H1 (cell line): ENCODE results near the gene HCK. TPM values are rescaled to one million over a fixed set of nuclear protein-coding genes. Genes with fewer than 3 reads are reported as not detected.

Experiments
- CTCF ChIA-PET: fragments of 300-600 bp; sonication (Branson Sonifier 250); formaldehyde crosslinking; loops from one replicate; lab custom pipeline; 2021; ENCODE audit not compliant: partially characterized antibody; lab: Charles Lee
- POLR2A ChIA-PET: fragments of 300-600 bp; sonication (Branson Sonifier 250); formaldehyde crosslinking; loops from one replicate; lab custom pipeline; 2021; ENCODE audit warnings: inconsistent platforms; ENCODE audit not compliant: partially characterized antibody; lab: Charles Lee
- DNase-seq, 2 experiments: peaks; one replicate each; pipeline versions ENCODE4 v3.0.0 to v3.0.0-alpha.2; 2010 to 2022; ENCODE audit warnings: low spot score in 2 of 2, low read depth in 1 of 2, mixed read lengths in 1 of 2
- FAIRE-seq: peaks from 2 replicates; lab custom pipeline; 2011; peaks lifted over from hg19 to GRCh38; lab: Jason Lieb, UNC
- H2AFZ ChIP-seq: 2 replicates; pipeline ENCODE4 v1.8.1; 2012; ENCODE audit warnings: low read length, inconsistent platforms
- H2AK5ac ChIP-seq: 2 replicates; pipeline ENCODE4 v1.6.1; 2013; ENCODE audit warnings: low read depth, low read length
- H2BK120ac ChIP-seq: replicated peaks from 2 replicates; pipeline ENCODE3; 2013; ENCODE audit warnings: low read depth, low read length, inconsistent platforms
- H2BK12ac ChIP-seq: 2 replicates; pipeline ENCODE4 v1.6.1; 2013; ENCODE audit warnings: low read depth, low read length
- H2BK15ac ChIP-seq: 2 replicates; pipeline ENCODE4 v1.6.1; 2013; ENCODE audit warnings: low read length
- H2BK20ac ChIP-seq: 2 replicates; pipeline ENCODE4 v1.6.1; 2013; ENCODE audit warnings: low read length
- H2BK5ac ChIP-seq: 2 replicates; pipeline ENCODE4 v1.6.1; 2013; ENCODE audit warnings: low read depth, low read length
- H3K14ac ChIP-seq: 2 replicates; pipeline ENCODE4 v1.6.1; 2013; ENCODE audit warnings: inconsistent platforms; ENCODE audit not compliant: insufficient read length
- H3K18ac ChIP-seq: 2 replicates; pipeline ENCODE4 v1.6.1; 2013; ENCODE audit warnings: low read length; ENCODE audit errors: extremely low read depth
- H3K23ac ChIP-seq: 2 replicates; pipeline ENCODE4 v1.6.1; 2013; ENCODE audit warnings: inconsistent platforms; ENCODE audit not compliant: insufficient read length
- H3K23me2 ChIP-seq: 2 replicates; pipeline ENCODE4 v1.6.1; 2013; ENCODE audit warnings: low read depth, low read length
- H3K27ac ChIP-seq: 2 replicates; pipeline ENCODE4 v1.6.1; 2011; ENCODE audit warnings: low read depth, low read length, inconsistent platforms
- H3K27me3 ChIP-seq, 4 experiments: replicated peaks in 1 of 4; 1 replicate in 1 of 4; 2 replicates in 3 of 4; pipeline versions ENCODE4 v1.6.1 to v1.8.1; 2011 to 2013; ENCODE audit warnings: low read length in 3 of 4, mild to moderate bottlenecking in 3 of 4, inconsistent platforms in 2 of 4, mixed read lengths in 2 of 4, moderate library complexity in 1 of 4; ENCODE audit not compliant: control insufficient read depth in 3 of 4, insufficient read depth in 3 of 4; ENCODE audit errors: extremely low read depth in 1 of 4
- H3K36me3 ChIP-seq, 4 experiments: 2 replicates each; pipeline versions ENCODE4 v1.6.1 to v1.8.1; 2011 to 2013; ENCODE audit warnings: mild to moderate bottlenecking in 4 of 4, low read length in 3 of 4, moderate library complexity in 2 of 4, control low read depth in 1 of 4, inconsistent platforms in 1 of 4; ENCODE audit not compliant: insufficient read depth in 4 of 4, control insufficient read depth in 2 of 4
- H3K4ac ChIP-seq: replicated peaks from 2 replicates; pipeline ENCODE3; 2013; ENCODE audit warnings: low read length, low read depth, mixed read lengths, inconsistent platforms; ENCODE audit not compliant: insufficient read length
- H3K4me1 ChIP-seq, 4 experiments: replicated peaks in 1 of 4; 1 replicate in 1 of 4; 2 replicates in 3 of 4; pipeline versions ENCODE4 v1.6.1 to v1.8.1; 2011 to 2013; ENCODE audit warnings: low read length in 3 of 4, inconsistent platforms in 2 of 4, mixed read lengths in 1 of 4; ENCODE audit not compliant: insufficient read depth in 4 of 4, control insufficient read depth in 3 of 4
- H3K4me2 ChIP-seq, 2 experiments: 2 replicates each; pipeline versions ENCODE4 v1.6.1 to v1.8.1; 2011 to 2013; ENCODE audit warnings: low read depth in 2 of 2, low read length in 2 of 2, control low read depth in 1 of 2, inconsistent platforms in 1 of 2, mild to moderate bottlenecking in 1 of 2; ENCODE audit not compliant: insufficient read depth in 1 of 2
- H3K4me3 ChIP-seq, 4 experiments: fragments of 200-600, 300-600 bp in 1 of 4; sonication (generic), shearing (Covaris generic), sonication (Bioruptor Twin) in 1 of 4; 2 replicates each; pipeline versions ENCODE4 v1.5.1 to v1.8.1; 2011 to 2016; ENCODE audit warnings: low read length in 4 of 4, low read depth in 3 of 4, control low read depth in 2 of 4, inconsistent platforms in 2 of 4, mild to moderate bottlenecking in 2 of 4, mixed read lengths in 1 of 4, moderate library complexity in 1 of 4; ENCODE audit not compliant: insufficient read depth in 2 of 4; ENCODE audit errors: extremely low read depth in 1 of 4
- H3K56ac ChIP-seq: replicated peaks from 2 replicates; pipeline ENCODE3; 2013; ENCODE audit warnings: low read depth, mild to moderate bottlenecking, mixed read lengths, low read length, inconsistent platforms; ENCODE audit not compliant: insufficient read length
- H3K79me1 ChIP-seq: 2 replicates; pipeline ENCODE4 v1.6.1; 2013; ENCODE audit warnings: low read depth, low read length, control low read depth
- H3K79me2 ChIP-seq, 2 experiments: 2 replicates each; pipeline versions ENCODE4 v1.6.1 to v1.8.1; 2012 to 2013; ENCODE audit warnings: low read length in 2 of 2, mild to moderate bottlenecking in 2 of 2, inconsistent platforms in 1 of 2; ENCODE audit not compliant: insufficient read depth in 2 of 2, control insufficient read depth in 1 of 2
- H3K9ac ChIP-seq, 4 experiments: replicated peaks in 1 of 4; 1 replicate in 1 of 4; 2 replicates in 3 of 4; pipeline versions ENCODE4 v1.6.1 to v1.8.1; 2011 to 2013; ENCODE audit warnings: low read depth in 3 of 4, low read length in 3 of 4, control low read depth in 2 of 4, mild to moderate bottlenecking in 2 of 4, moderate library complexity in 2 of 4, inconsistent platforms in 1 of 4; ENCODE audit errors: extremely low read depth in 1 of 4
- H3K9me3 ChIP-seq, 2 experiments: 2 replicates each; pipeline versions ENCODE4 v1.6.1 to v1.8.1; 2012 to 2013; ENCODE audit warnings: mild to moderate bottlenecking in 2 of 2, moderate library complexity in 2 of 2, control low read depth in 1 of 2, inconsistent platforms in 1 of 2, low read depth in 1 of 2, low read length in 1 of 2, mixed read lengths in 1 of 2; ENCODE audit not compliant: insufficient read depth in 2 of 2
- H4K20me1 ChIP-seq, 2 experiments: replicated peaks in 1 of 2; 2 replicates each; pipeline versions ENCODE3 to v1.8.1; 2011 to 2013; ENCODE audit warnings: inconsistent platforms in 2 of 2, low read length in 2 of 2, mild to moderate bottlenecking in 1 of 2; ENCODE audit not compliant: insufficient read depth in 2 of 2, control insufficient read depth in 1 of 2
- H4K5ac ChIP-seq: 2 replicates; pipeline ENCODE4 v1.6.1; 2013; ENCODE audit warnings: low read length, low read depth, mixed read lengths, inconsistent platforms; ENCODE audit not compliant: insufficient read length
- H4K8ac ChIP-seq: 2 replicates; pipeline ENCODE4 v1.8.0; 2013; ENCODE audit warnings: mild to moderate bottlenecking, moderate library complexity, low read length, inconsistent platforms; ENCODE audit not compliant: insufficient read depth; ENCODE audit errors: extremely low read depth
- H4K91ac ChIP-seq: replicated peaks from 2 replicates; pipeline ENCODE3; 2013; ENCODE audit warnings: low read length, mixed read lengths, inconsistent platforms; ENCODE audit not compliant: insufficient read length
- POLR2A ChIP-seq, 2 experiments: IDR thresholded peaks; 1 replicate in 1 of 2; 2 replicates in 1 of 2; pipeline ENCODE4 v1.6.1; 2011; ENCODE audit warnings: low read depth in 2 of 2, low read length in 2 of 2, mild to moderate bottlenecking in 2 of 2; ENCODE audit errors: control extremely low read depth in 1 of 2
- WGBS, 2 experiments: shearing (Covaris generic) in 1 of 2; methylation state at CpG; one replicate each; pipeline versions ENCODE4 v1.1.6 to v1.1.7; 2013 to 2015; ENCODE audit warnings: low lambda C conversion rate in 2 of 2, mixed read lengths in 2 of 2, inconsistent platforms in 1 of 2, low coverage in 1 of 2, missing lambda C conversion rate in 1 of 2; ENCODE audit not compliant: insufficient replicate concordance in 2 of 2, insufficient coverage in 1 of 2, insufficient read length in 1 of 2; ENCODE audit errors: extremely low coverage in 1 of 2, missing lambda C conversion rate in 1 of 2; 5-methylcytosine and 5-hydroxymethylcytosine counted together
- polyA plus RNA-seq, 7 experiments: library from polyadenylated mRNA; depleted of rRNA in 3 of 7; stranded (reverse) in 5 of 7; unstranded in 2 of 7; fragments of >200 nt in 5 of 7; fragments of 200-250 nt in 2 of 7; gene quantifications; 1 replicate in 5 of 7; 2 replicates in 1 of 7; 4 replicates in 1 of 7; pipeline versions ENCODE4 v1.2.1 to v1.2.3, GENCODE V29; 2011 to 2013; ENCODE audit warnings: missing spikeins in 2 of 7, mixed read lengths in 2 of 7
- total RNA-seq: library from RNA; stranded (reverse); fragmentation: NEBNext Ultra II Directional; extraction: Animal tissue kit (Norgen Biotek cat#: 25700); gene quantifications from 2 replicates; pipeline ENCODE4 v1.2.1, GENCODE V29; 2021
- TF ChIP-seq, protein P1 (sequence below): IDR thresholded peaks from 2 replicates; pipeline ENCODE4 v1.6.1; 2012; ENCODE audit warnings: low read length, inconsistent platforms

HCK gene
- total and polyA plus RNA-seq, 2 of the 8 experiments (the other 6 are each of a cell fraction or from before 2014, with no cell fraction given): 0.37 to 4.3 TPM

DNA sequence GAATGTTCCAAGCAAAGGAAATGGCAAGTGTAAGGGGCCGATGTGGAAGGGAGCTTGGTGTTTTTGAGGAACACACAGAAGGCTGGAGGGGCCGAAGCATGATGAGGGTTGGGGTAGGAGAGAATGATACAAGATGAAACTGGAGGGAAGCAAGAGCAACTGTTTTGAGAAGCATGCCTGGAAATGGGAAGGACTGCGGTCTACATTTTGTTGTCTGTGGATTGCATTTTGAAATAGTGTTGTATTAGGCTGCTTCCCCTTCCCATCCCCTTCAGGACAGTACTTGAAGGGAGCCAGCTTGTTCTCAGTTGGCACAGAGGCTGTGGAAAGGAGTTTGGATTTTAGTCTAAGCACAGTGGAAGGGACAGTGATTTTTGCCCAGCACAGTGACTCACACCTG is 59.7 kb downstream of the HCK start:
- ChIA-PET POLR2A (interaction anchor here (0.6 to 2.3 kb wide), 2 partner anchors 14 to 60 kb away, joined by 3 to 5 read pairs; no protein-coding TSS in a partner anchor), CTCF (interaction anchor here (1.0 to 2.4 kb wide), 3 partner anchors 11 to 176 kb away, joined by 3 to 6 read pairs (median 3); no protein-coding TSS in a partner anchor)
- DNase-seq: no peak
- Histone ChIP-seq H3K4me2 (no peak overlapping the region), H3K79me2 (peaks cover 0 to 65% of the 10 kb centered on the region in 2 experiments; a peak in 3 of 4 replicates), H2BK5ac (no peak overlapping the region), H3K4me1 (peaks cover 2 to 6% (median 4%) of the 10 kb centered on the region in 4 experiments; a peak in 6 of 7 replicates), H2BK20ac (no peak overlapping the region), H3K4ac (no peak overlapping the region), H4K91ac (no peak overlapping the region), H4K8ac (no peak overlapping the region), H3K9ac (no peak overlapping the region), H3K79me1 (peaks cover 14% of the 10 kb centered on the region), H3K27me3 (no peaks in the 10 kb centered on the region), H3K27ac (no peak overlapping the region), H3K14ac (no peak overlapping the region), H3K18ac (no peak overlapping the region), H2BK120ac (no peak overlapping the region), H3K56ac (no peak overlapping the region), H3K4me3 (no peak overlapping the region), H4K20me1 (peaks cover 4 to 18% of the 10 kb centered on the region in 2 experiments), H2AK5ac (no peak overlapping the region), H2BK12ac (no peak overlapping the region), H4K5ac (no peak overlapping the region), H3K23me2 (peaks cover 5% of the 10 kb centered on the region), H3K36me3 (peaks cover 0 to 4% (median 0%) of the 10 kb centered on the region in 4 experiments; a peak in 2 of 8 replicates), H2BK15ac (no peak overlapping the region), H3K23ac (no peak overlapping the region), H2AFZ (no peak overlapping the region), H3K9me3 (no peaks in the 10 kb centered on the region)
- WGBS, 2 experiments: 95% methylated on average over 3 of the region's 3 CpGs; no CpG with 5 or more reads in 1 of the 2 experiments
- no peak for FAIRE-seq
- peak in 1 of 2 experiments; percentile 33; a peak in 1 of 3 replicates for TF ChIP-seq POLR2A (IDR thresholded peaks at IDR 0.05; ENCODE audit: control extremely low read depth in 1 of 2, low read depth in 2 of 2, low read length in 2 of 2)
- TF ChIP-seq, protein P1, sequence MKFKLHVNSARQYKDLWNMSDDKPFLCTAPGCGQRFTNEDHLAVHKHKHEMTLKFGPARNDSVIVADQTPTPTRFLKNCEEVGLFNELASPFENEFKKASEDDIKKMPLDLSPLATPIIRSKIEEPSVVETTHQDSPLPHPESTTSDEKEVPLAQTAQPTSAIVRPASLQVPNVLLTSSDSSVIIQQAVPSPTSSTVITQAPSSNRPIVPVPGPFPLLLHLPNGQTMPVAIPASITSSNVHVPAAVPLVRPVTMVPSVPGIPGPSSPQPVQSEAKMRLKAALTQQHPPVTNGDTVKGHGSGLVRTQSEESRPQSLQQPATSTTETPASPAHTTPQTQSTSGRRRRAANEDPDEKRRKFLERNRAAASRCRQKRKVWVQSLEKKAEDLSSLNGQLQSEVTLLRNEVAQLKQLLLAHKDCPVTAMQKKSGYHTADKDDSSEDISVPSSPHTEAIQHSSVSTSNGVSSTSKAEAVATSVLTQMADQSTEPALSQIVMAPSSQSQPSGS: no peak
